ENCODE data around the gene AP1S3.

GRCh38 chr2:223834431-223834830, 3.0 kb downstream of the AP1S3 start:
- TF ChIP-seq EZH2 (IDR thresholded peaks at IDR 0.05) (no peak), POLR2AphosphoS5 (IDR thresholded peaks at IDR 0.05; ENCODE audit: borderline replicate concordance, low read depth, low read length) (no peak)
